Measurements from ENCODE around the gene EPN2. TPM values are rescaled to one million over a fixed set of nuclear protein-coding genes. Genes with fewer than 3 reads are reported as not detected.
A peak's percentile ranks its signal among the peaks of the same experiment; 100 is the strongest.

EPN2 gene
- total and polyA plus RNA-seq, 4 donors: 5.6 to 23.8 (median 12.2) TPM

DNA sequence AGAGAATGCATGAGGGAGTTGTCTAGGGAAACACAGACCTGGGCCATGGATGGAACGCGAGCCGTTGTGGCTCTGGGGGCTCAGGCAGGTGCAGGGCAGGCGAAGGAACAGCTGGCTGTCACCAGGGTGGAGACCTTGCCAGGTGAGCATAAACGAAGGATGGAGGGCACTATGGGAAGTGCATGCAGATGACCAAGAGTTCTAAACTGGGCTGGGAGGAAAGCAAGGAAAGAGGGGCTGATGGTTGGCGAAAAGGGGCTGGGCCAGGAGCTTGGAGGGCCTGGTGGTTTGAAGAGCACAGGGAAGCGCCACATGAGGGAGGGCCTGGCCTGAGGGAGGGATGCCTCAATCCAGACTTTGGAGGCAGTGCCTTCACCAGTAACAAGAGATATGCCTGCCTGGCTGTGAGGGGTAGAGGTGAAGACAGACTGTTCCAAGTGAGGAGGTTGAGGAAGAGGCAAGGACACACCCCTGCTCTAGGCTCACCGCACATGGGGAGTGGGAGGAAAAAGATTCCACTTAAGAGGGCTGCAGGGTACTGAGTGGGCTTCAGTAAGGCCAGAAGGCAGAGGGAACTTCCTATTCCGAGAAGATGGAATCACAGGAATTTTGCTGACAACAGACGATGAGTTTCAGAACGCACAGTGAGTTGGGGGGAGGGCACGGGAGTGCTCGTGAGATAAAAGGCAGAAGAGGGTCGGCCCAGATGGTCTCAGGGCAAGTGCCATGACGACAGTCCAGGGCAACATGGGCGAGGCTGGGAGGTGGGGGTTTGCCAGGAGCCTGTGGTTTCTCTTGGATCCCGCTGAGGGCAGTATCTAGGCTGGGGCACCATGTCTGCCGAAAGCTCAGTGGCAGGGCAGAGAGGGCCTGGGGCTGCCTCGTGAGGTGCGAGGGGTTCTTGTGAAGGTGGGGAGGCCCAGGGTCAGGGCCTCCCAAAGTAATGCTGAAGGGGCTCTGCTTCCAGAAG, 104.8 kb downstream of the EPN2 start:
- 71% methylated on average over 20 of the region's 20 CpGs for WGBS
- Histone ChIP-seq H3K27ac (ENCODE audit: low read depth in 1 of 2, low read length in 2 of 2) (peak overlapping the region; percentile 42 to 70), H3K27me3 (ENCODE audit: control insufficient read depth in 4 of 4, insufficient read depth in 4 of 4, low read length in 3 of 4) (no peaks in the 10 kb centered on the region), H3K9ac (ENCODE audit: low read depth in 1 of 2, low read length in 2 of 2) (no peak overlapping the region), H3K9me3 (ENCODE audit: control insufficient read depth in 4 of 4, low read length in 3 of 4) (no peaks in the 10 kb centered on the region), H3K4me1 (ENCODE audit: control insufficient read depth in 4 of 4, insufficient read depth in 4 of 4, low read length in 3 of 4) (peaks cover 30 to 88% (median 69%) of the 10 kb centered on the region in 4 donors), H3K36me3 (ENCODE audit: control insufficient read depth in 4 of 4, insufficient read depth in 3 of 4, low read depth in 1 of 4, low read length in 3 of 4) (no peaks in the 10 kb centered on the region), H3K4me3 (ENCODE audit: low read depth in 1 of 3, low read length in 3 of 3) (no peak overlapping the region)
- TF ChIP-seq, protein P1, sequence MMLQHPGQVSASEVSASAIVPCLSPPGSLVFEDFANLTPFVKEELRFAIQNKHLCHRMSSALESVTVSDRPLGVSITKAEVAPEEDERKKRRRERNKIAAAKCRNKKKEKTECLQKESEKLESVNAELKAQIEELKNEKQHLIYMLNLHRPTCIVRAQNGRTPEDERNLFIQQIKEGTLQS (IDR thresholded peaks at IDR 0.05): no peak
- no peak for TF ChIP-seq SP1 (IDR thresholded peaks at IDR 0.05)
- no peak for TF ChIP-seq GABPA (IDR thresholded peaks at IDR 0.05 in 1 of 2, conservative IDR thresholded peaks at IDR 0.05 in 1 of 2)
- TF ChIP-seq RXRA (IDR thresholded peaks at IDR 0.05): no peak
- TF ChIP-seq YY1 (IDR thresholded peaks at IDR 0.05): no peak
- TF ChIP-seq, protein P2, sequence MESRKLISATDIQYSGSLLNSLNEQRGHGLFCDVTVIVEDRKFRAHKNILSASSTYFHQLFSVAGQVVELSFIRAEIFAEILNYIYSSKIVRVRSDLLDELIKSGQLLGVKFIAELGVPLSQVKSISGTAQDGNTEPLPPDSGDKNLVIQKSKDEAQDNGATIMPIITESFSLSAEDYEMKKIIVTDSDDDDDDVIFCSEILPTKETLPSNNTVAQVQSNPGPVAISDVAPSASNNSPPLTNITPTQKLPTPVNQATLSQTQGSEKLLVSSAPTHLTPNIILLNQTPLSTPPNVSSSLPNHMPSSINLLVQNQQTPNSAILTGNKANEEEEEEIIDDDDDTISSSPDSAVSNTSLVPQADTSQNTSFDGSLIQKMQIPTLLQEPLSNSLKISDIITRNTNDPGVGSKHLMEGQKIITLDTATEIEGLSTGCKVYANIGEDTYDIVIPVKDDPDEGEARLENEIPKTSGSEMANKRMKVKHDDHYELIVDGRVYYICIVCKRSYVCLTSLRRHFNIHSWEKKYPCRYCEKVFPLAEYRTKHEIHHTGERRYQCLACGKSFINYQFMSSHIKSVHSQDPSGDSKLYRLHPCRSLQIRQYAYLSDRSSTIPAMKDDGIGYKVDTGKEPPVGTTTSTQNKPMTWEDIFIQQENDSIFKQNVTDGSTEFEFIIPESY (IDR thresholded peaks at IDR 0.05): no peak
- no peak for DNase-seq (ENCODE audit: low spot score)

DNA sequence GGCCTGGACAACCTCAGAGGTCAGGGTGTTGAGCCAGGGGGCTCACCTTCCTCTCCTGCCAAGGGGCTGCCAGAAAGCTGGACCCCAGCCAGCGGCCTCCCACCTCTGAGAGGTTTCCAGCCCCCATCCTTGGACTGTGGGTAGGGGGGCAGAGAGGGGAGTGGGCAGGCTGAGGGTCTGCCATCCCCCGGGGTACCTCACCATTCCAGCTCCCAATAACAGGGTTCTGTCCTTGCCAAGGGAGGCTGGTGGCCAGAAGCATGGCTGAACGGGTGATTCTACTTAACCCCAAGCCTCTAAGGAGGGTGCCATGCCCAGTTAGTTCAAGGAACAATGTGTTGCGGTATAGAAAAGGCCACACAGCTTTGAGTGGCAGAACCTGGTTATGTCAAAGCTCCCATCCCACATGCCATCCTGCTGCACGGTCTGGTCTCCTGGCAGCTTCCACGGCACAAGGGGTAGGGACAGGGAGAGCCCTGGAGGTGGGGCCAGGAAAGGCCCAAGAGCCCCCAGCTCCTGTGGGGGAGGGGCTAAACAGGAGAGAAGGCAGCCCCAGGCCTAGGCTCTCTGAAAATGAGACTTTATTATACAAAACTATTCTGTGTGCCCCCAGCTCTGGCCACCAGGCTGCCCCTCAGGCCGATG, 105.6 kb downstream of the EPN2 start:
- H3K4me3 ChIP-seq (ENCODE audit: low read depth in 1 of 3, low read length in 3 of 3): no peak overlapping the region
- peak overlapping the region; percentile 38 to 70 for H3K27ac ChIP-seq (ENCODE audit: low read depth in 1 of 2, low read length in 2 of 2)
- WGBS: 63% methylated on average over 7 of the region's 7 CpGs
- H3K4me1 ChIP-seq (ENCODE audit: control insufficient read depth in 4 of 4, insufficient read depth in 4 of 4, low read length in 3 of 4): peaks cover 31 to 88% (median 68%) of the 10 kb centered on the region in 4 donors
- no peak overlapping the region for H3K9ac ChIP-seq (ENCODE audit: low read depth in 1 of 2, low read length in 2 of 2)
- DNase-seq (ENCODE audit: low spot score): no peak
- H3K36me3 ChIP-seq (ENCODE audit: control insufficient read depth in 4 of 4, insufficient read depth in 3 of 4, low read depth in 1 of 4, low read length in 3 of 4): no peaks in the 10 kb centered on the region
- no peaks in the 10 kb centered on the region for H3K9me3 ChIP-seq (ENCODE audit: control insufficient read depth in 4 of 4, low read length in 3 of 4)
- TF ChIP-seq YY1 (IDR thresholded peaks at IDR 0.05) (no peak), EGR1 (IDR thresholded peaks at IDR 0.05; ENCODE audit: low read depth in 2 of 2) (no peak), RXRA (IDR thresholded peaks at IDR 0.05) (no peak), HNF4A (conservative IDR thresholded peaks at IDR 0.05) (no peak), NR2F2 (IDR thresholded peaks at IDR 0.05) (no peak), TAF1 (conservative IDR thresholded peaks at IDR 0.05) (no peak), JUND (IDR thresholded peaks at IDR 0.05) (no peak), RAD21 (IDR thresholded peaks at IDR 0.05) (no peak), SP1 (IDR thresholded peaks at IDR 0.05) (no peak), FOXA1 (IDR thresholded peaks at IDR 0.05) (no peak), GABPA (IDR thresholded peaks at IDR 0.05 in 1 of 2, conservative IDR thresholded peaks at IDR 0.05 in 1 of 2) (no peak)
- TF ChIP-seq, protein P1 (IDR thresholded peaks at IDR 0.05): no peak
- TF ChIP-seq, protein P3, sequence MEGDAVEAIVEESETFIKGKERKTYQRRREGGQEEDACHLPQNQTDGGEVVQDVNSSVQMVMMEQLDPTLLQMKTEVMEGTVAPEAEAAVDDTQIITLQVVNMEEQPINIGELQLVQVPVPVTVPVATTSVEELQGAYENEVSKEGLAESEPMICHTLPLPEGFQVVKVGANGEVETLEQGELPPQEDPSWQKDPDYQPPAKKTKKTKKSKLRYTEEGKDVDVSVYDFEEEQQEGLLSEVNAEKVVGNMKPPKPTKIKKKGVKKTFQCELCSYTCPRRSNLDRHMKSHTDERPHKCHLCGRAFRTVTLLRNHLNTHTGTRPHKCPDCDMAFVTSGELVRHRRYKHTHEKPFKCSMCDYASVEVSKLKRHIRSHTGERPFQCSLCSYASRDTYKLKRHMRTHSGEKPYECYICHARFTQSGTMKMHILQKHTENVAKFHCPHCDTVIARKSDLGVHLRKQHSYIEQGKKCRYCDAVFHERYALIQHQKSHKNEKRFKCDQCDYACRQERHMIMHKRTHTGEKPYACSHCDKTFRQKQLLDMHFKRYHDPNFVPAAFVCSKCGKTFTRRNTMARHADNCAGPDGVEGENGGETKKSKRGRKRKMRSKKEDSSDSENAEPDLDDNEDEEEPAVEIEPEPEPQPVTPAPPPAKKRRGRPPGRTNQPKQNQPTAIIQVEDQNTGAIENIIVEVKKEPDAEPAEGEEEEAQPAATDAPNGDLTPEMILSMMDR (IDR thresholded peaks at IDR 0.05; ENCODE audit: low read depth, low read length, missing input control): no peak
- TF ChIP-seq, protein P4, sequence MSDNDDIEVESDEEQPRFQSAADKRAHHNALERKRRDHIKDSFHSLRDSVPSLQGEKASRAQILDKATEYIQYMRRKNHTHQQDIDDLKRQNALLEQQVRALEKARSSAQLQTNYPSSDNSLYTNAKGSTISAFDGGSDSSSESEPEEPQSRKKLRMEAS (IDR thresholded peaks at IDR 0.05): no peak
- TF ChIP-seq, protein P2 (IDR thresholded peaks at IDR 0.05): no peak
- TF ChIP-seq, protein P5, sequence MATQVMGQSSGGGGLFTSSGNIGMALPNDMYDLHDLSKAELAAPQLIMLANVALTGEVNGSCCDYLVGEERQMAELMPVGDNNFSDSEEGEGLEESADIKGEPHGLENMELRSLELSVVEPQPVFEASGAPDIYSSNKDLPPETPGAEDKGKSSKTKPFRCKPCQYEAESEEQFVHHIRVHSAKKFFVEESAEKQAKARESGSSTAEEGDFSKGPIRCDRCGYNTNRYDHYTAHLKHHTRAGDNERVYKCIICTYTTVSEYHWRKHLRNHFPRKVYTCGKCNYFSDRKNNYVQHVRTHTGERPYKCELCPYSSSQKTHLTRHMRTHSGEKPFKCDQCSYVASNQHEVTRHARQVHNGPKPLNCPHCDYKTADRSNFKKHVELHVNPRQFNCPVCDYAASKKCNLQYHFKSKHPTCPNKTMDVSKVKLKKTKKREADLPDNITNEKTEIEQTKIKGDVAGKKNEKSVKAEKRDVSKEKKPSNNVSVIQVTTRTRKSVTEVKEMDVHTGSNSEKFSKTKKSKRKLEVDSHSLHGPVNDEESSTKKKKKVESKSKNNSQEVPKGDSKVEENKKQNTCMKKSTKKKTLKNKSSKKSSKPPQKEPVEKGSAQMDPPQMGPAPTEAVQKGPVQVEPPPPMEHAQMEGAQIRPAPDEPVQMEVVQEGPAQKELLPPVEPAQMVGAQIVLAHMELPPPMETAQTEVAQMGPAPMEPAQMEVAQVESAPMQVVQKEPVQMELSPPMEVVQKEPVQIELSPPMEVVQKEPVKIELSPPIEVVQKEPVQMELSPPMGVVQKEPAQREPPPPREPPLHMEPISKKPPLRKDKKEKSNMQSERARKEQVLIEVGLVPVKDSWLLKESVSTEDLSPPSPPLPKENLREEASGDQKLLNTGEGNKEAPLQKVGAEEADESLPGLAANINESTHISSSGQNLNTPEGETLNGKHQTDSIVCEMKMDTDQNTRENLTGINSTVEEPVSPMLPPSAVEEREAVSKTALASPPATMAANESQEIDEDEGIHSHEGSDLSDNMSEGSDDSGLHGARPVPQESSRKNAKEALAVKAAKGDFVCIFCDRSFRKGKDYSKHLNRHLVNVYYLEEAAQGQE (IDR thresholded peaks at IDR 0.05): no peak
- no peaks in the 10 kb centered on the region for H3K27me3 ChIP-seq (ENCODE audit: control insufficient read depth in 4 of 4, insufficient read depth in 4 of 4, low read length in 3 of 4)

Data from liver (tissue), 9 donors.